ENCODE data around the gene FRMD8.

DNA sequence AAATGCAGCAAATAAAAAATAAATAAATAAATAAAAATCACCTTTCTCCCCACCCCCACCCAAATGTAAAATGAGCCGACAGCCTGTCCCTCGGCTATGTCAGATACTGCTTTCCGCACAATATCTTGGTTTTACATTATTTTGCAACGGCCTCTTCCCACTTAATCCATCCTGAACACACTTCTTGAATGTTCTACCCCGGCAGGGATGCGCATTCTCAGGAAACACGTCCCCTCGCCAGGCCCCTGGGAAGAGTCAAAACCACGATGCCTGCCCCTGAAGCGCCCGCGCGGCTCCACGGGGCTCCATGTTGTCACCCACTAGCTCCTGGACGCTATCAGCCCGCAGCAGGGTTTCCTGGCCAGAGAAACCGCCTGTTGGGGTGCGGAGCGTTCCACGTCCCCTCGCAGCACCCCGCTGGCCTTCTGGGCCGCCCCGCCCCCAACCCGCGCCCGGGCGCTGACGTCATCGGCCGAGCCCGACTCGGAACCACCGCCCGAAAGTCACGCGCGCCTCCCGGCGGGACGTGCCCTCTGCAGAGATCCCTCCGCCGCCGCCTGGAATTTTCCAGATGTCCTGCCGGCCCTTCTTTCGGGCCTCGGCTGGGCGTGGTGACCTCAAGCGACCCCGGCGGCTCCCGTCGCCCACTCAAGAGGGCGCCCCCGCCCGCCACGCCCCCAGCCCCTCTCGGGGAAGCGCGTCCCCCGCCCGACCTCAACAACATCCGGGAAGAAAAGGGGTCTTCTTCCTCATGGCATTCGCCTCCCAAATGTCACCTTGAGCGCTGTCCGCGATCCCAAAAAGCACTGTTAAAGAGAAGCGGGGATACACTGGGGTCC lies 35.6 kb downstream of the FRMD8 start:
- TF ChIP-seq, protein P1, sequence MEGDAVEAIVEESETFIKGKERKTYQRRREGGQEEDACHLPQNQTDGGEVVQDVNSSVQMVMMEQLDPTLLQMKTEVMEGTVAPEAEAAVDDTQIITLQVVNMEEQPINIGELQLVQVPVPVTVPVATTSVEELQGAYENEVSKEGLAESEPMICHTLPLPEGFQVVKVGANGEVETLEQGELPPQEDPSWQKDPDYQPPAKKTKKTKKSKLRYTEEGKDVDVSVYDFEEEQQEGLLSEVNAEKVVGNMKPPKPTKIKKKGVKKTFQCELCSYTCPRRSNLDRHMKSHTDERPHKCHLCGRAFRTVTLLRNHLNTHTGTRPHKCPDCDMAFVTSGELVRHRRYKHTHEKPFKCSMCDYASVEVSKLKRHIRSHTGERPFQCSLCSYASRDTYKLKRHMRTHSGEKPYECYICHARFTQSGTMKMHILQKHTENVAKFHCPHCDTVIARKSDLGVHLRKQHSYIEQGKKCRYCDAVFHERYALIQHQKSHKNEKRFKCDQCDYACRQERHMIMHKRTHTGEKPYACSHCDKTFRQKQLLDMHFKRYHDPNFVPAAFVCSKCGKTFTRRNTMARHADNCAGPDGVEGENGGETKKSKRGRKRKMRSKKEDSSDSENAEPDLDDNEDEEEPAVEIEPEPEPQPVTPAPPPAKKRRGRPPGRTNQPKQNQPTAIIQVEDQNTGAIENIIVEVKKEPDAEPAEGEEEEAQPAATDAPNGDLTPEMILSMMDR (conservative IDR thresholded peaks at IDR 0.05; ENCODE audit: low read depth, low read length): no peak
- TF ChIP-seq EZH2 (IDR thresholded peaks at IDR 0.05; ENCODE audit: borderline replicate concordance, low read depth, low read length, poor library complexity, severe bottlenecking): no peak

All from A673 (cell line).